Breast epithelium (tissue), 3 donors: ENCODE results near the gene RNF126.

Experiments used
- POLR2A ChIP-seq: fragments of 450-650 bp; IDR thresholded peaks from one replicate; pipeline ENCODE4 v1.6.1; 2016; ENCODE audit warnings: antibody characterized with exemption, mild to moderate bottlenecking, moderate library complexity
- POLR2AphosphoS5 ChIP-seq, 3 donors: sonication (generic); formaldehyde crosslinking; IDR thresholded peaks; one replicate each; pipeline ENCODE4 v1.6.1; 2017; ENCODE audit warnings: antibody characterized with exemption in 3 of 3
- TF ChIP-seq, protein P1 (sequence below), 3 donors: fragments of 450-650 bp; IDR thresholded peaks; one replicate each; pipeline ENCODE4 v1.5.1; 2016 to 2017; ENCODE audit warnings: antibody characterized with exemption in 3 of 3, mild to moderate bottlenecking in 3 of 3, moderate library complexity in 3 of 3

DNA sequence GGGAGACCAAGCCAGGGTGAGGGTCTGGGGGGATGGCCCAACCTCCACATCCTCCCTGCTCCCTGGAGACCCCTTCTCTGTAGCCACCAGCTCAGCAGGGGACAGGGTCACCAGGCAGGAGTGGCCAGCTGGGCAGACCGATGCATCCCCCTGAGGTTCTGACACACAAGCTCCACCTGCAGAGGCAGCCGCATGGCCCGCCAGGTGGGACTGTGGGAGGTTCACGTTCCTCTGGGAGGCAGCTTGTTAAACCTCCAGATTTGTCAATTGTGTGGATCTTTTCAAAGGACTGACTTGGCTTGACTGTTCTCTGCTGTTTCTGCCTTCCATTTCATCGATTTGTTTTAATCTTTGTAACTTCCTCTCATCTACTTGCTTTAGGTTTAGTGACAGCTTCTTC, 37.8 kb downstream of the RNF126 start:
- TF ChIP-seq, protein P1, sequence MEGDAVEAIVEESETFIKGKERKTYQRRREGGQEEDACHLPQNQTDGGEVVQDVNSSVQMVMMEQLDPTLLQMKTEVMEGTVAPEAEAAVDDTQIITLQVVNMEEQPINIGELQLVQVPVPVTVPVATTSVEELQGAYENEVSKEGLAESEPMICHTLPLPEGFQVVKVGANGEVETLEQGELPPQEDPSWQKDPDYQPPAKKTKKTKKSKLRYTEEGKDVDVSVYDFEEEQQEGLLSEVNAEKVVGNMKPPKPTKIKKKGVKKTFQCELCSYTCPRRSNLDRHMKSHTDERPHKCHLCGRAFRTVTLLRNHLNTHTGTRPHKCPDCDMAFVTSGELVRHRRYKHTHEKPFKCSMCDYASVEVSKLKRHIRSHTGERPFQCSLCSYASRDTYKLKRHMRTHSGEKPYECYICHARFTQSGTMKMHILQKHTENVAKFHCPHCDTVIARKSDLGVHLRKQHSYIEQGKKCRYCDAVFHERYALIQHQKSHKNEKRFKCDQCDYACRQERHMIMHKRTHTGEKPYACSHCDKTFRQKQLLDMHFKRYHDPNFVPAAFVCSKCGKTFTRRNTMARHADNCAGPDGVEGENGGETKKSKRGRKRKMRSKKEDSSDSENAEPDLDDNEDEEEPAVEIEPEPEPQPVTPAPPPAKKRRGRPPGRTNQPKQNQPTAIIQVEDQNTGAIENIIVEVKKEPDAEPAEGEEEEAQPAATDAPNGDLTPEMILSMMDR (IDR thresholded peaks at IDR 0.05): no peak
- TF ChIP-seq POLR2A (no peak), POLR2AphosphoS5 (IDR thresholded peaks at IDR 0.05) (no peak)
